ENCODE results near the gene RXYLT1. TPM values are rescaled to one million over a fixed set of nuclear protein-coding genes. Genes with fewer than 3 reads are reported as not detected.

RXYLT1 gene
- total and polyA plus RNA-seq, 2 of the 8 experiments (the other 6 are each of a cell fraction or from before 2014, with no cell fraction given) = 3.8 to 10.9 TPM

DNA sequence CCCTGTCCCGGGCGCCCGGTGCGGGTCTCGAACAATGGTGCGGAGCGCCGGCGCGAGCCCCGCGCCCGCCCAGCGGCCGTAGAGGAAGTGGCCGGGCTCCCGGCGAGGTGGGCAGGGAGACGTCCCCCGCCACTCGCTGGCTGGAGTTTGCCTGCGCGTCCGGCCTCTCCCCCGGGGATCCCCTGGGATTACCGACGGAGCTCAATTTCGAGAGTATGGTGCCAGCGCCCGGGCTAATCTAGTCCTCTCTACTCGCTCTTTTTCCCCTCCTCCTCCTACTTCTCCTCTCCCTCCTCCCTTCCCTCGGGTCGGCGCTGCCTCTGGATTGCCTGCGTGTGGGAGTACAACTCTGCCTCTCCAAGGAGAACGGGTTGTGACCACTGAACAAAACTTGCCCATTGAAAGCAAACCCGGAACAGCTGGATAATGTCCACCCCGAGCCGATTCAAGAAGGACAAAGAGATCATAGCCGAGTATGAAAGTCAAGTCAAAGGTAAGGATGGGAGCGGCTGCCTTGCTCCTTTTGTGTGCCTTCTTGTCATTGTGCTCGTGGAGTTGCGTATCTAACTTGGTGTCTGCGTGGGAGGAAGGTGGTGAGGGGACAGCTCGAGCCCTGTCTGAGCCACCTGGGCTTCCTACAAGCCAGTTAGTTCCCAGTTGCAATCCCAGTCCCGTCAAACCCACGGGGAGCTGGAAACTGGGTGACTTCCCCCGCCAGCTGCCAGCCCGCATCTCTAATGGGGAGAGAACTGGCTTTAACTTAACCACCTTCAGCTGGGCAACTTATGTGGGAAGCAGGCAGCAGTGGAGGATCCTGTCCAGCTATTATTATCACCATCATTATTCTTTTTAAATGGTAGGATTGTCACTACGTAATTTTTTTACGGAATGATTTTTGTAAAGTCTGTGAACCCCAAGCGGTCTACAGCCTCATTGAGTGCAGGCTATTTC lies 65.0 kb downstream of the RXYLT1 start, which contains the start of gene SRGAP1:
Gene SRGAP1, plus strand, starts transcription at position 310 of the 951 bp plus-strand sequence. Its CDS starts 117 bp downstream, at position 427.
- CTCF ChIA-PET (ENCODE audit: partially characterized antibody) = interaction anchor here (0.6 to 2.8 kb wide), 36 partner anchors 8 to 555 kb away, joined by 3 to 17 read pairs (median 4); no protein-coding TSS in a partner anchor
- Histone ChIP-seq H3K9ac (replicated peaks in 1 of 4; ENCODE audit: extremely low read depth in 1 of 4, low read depth in 3 of 4, low read length in 3 of 4) (peak within 1 kb of the TSS; percentile 31 to 48 (median 41); a peak in 6 of 7 replicates), H2AK5ac (ENCODE audit: low read depth, low read length) (no peak within 1 kb of the TSS), H3K79me1 (ENCODE audit: low read depth, low read length) (no peaks in the 10 kb centered on the region), H3K4me3 (ENCODE audit: extremely low read depth in 1 of 4, insufficient read depth in 2 of 4, low read depth in 3 of 4, low read length in 4 of 4) (peak within 1 kb of the TSS; percentile 73 to 92 (median 83)), H3K4ac (replicated peaks; ENCODE audit: insufficient read length, low read depth, low read length) (no peak within 1 kb of the TSS), H3K56ac (replicated peaks; ENCODE audit: insufficient read length, low read depth, low read length) (peak within 1 kb of the TSS; percentile 71), H4K20me1 (replicated peaks in 1 of 2; ENCODE audit: control insufficient read depth in 1 of 2, insufficient read depth in 2 of 2, low read length in 2 of 2) (no peaks in the 10 kb centered on the region), H3K9me3 (ENCODE audit: insufficient read depth in 2 of 2, low read depth in 1 of 2, low read length in 1 of 2) (no peaks in the 10 kb centered on the region), H3K27me3 (replicated peaks in 1 of 4; ENCODE audit: control insufficient read depth in 3 of 4, extremely low read depth in 1 of 4, insufficient read depth in 3 of 4, low read length in 3 of 4) (peaks cover 0 to 4% (median 2%) of the 10 kb centered on the region in 4 experiments; a peak in 2 of 7 replicates), H3K23ac (ENCODE audit: insufficient read length) (no peak within 1 kb of the TSS), H3K79me2 (ENCODE audit: control insufficient read depth in 1 of 2, insufficient read depth in 2 of 2, low read length in 2 of 2) (peaks cover 4 to 15% of the 10 kb centered on the region in 2 experiments; a peak in 3 of 4 replicates), H3K4me2 (ENCODE audit: insufficient read depth in 1 of 2, low read depth in 2 of 2, low read length in 2 of 2) (peak within 1 kb of the TSS; percentile 91 to 98), H3K4me1 (replicated peaks in 1 of 4; ENCODE audit: control insufficient read depth in 3 of 4, insufficient read depth in 4 of 4, low read length in 3 of 4) (peaks cover 0 to 5% (median under 1%) of the 10 kb centered on the region in 4 experiments; a peak in 1 of 7 replicates), H2BK15ac (ENCODE audit: low read length) (no peak within 1 kb of the TSS), H4K8ac (ENCODE audit: extremely low read depth, insufficient read depth, low read length) (peak within 1 kb of the TSS; percentile 82), H3K27ac (ENCODE audit: low read depth, low read length) (no peak within 1 kb of the TSS), H2BK5ac (ENCODE audit: low read depth, low read length) (no peak within 1 kb of the TSS), H2BK120ac (replicated peaks; ENCODE audit: low read depth, low read length) (no peak within 1 kb of the TSS), H3K23me2 (ENCODE audit: low read depth, low read length) (peaks cover 12% of the 10 kb centered on the region), H2BK20ac (ENCODE audit: low read length) (no peak within 1 kb of the TSS), H3K18ac (ENCODE audit: extremely low read depth, low read length) (peak within 1 kb of the TSS; percentile 51; the same call in 1 of the 2 replicates), H4K5ac (ENCODE audit: insufficient read length, low read depth, low read length) (no peak within 1 kb of the TSS), H4K91ac (replicated peaks; ENCODE audit: insufficient read length, low read length) (no peak within 1 kb of the TSS), H3K14ac (ENCODE audit: insufficient read length) (no peak within 1 kb of the TSS), H2AFZ (ENCODE audit: low read length) (peak within 1 kb of the TSS; percentile 93), H2BK12ac (ENCODE audit: low read depth, low read length) (peak within 1 kb of the TSS; percentile 44; the same call in 1 of the 2 replicates), H3K36me3 (ENCODE audit: control insufficient read depth in 2 of 4, insufficient read depth in 4 of 4, low read length in 3 of 4) (no peaks in the 10 kb centered on the region)
- WGBS, 2 experiments (ENCODE audit: extremely low coverage in 1 of 2, insufficient coverage in 1 of 2, insufficient read length in 1 of 2, insufficient replicate concordance in 2 of 2, low coverage in 1 of 2, low lambda C conversion rate in 2 of 2, missing lambda C conversion rate in 1 of 2) = 4% methylated on average over 37 of the region's 52 CpGs; no CpG with 5 or more reads in 1 of the 2 experiments
- no peak for DNase-seq (ENCODE audit: low read depth in 1 of 2, low spot score in 2 of 2)
- POLR2A ChIA-PET (ENCODE audit: partially characterized antibody) = interaction anchor here (0.6 to 2.7 kb wide), 8 partner anchors 9 to 429 kb away, joined by 3 to 9 read pairs (median 3); no protein-coding TSS in a partner anchor
- TF ChIP-seq KDM4A (IDR thresholded peaks at IDR 0.05; ENCODE audit: low read depth, low read length, severe bottlenecking) = peak; percentile 64
- peak; percentile 15 for TF ChIP-seq ASH2L (IDR thresholded peaks at IDR 0.05; ENCODE audit: low read length)
- TF ChIP-seq EZH2 (IDR thresholded peaks at IDR 0.05; ENCODE audit: low read depth, low read length, severe bottlenecking) = no peak
- TF ChIP-seq NANOG (IDR thresholded peaks at IDR 0.05; ENCODE audit: insufficient read depth, low read depth, low read length, poor library complexity, severe bottlenecking) = no peak
- 0 out of 4 replicates have a peak, but pooled peaks of 1 of the 2 experiments have one; percentile 25 for TF ChIP-seq SIN3A (conservative IDR thresholded peaks at IDR 0.05 in 1 of 2, IDR thresholded peaks at IDR 0.05 in 1 of 2; ENCODE audit: low read depth in 1 of 2, low read length in 2 of 2)
- peak in 1 of 2 experiments; percentile 11; a peak in 1 of 4 replicates for TF ChIP-seq RAD21 (IDR thresholded peaks at IDR 0.05 in 1 of 2, conservative IDR thresholded peaks at IDR 0.05 in 1 of 2; ENCODE audit: low read depth in 2 of 2, low read length in 2 of 2)
- FAIRE-seq = no peak
